A549 (cell line): ENCODE results near the gene RLBP1. TPM values are rescaled to one million over a fixed set of nuclear protein-coding genes. Genes with fewer than 3 reads are reported as not detected.

Experiments
- ATAC-seq, 2 experiments: fragments of 200-7000 bp in 1 of 2; fragments of >200 bp in 1 of 2; cut with Nextera tagmentation in 1 of 2; cut with Tn5 transposase in 1 of 2; 3 replicates each; pipeline versions ENCODE4 v1.8.0 to v1.9.1; 2018 to 2020; ENCODE audit warnings: mild to moderate bottlenecking in 1 of 2, moderate library complexity in 1 of 2
- CTCF ChIA-PET: fragments of 300-600 bp; sonication (Branson Sonifier 250); formaldehyde crosslinking; extraction: SDS; loops from one replicate; lab custom pipeline; 2021; ENCODE audit warnings: antibody characterized with exemption, inconsistent platforms; lab: Yijun Ruan, JAX
- POLR2A ChIA-PET: fragments of 350-600 bp; formaldehyde crosslinking; extraction: SDS; loops from one replicate; lab custom pipeline; 2021; ENCODE audit warnings: antibody characterized with exemption, inconsistent platforms; lab: Yijun Ruan, JAX
- DNase-seq, 2 experiments: peaks; one replicate each; pipeline versions ENCODE4 v3.0.0 to v3.0.0-alpha.2; 2011 to 2016; ENCODE audit warnings: low read depth in 1 of 2, low spot score in 1 of 2
- FAIRE-seq: peaks from 2 replicates; lab custom pipeline; 2011; peaks lifted over from hg19 to GRCh38; lab: Jason Lieb, UNC
- H3K27ac ChIP-seq, 2 experiments: fragments of >200 bp; sonication (Bioruptor Twin); formaldehyde crosslinking; 3 replicates each; pipeline ENCODE4 v1.5.1; 2016 to 2017
- H3K4me1 ChIP-seq: fragments of >200 bp; sonication (Bioruptor Twin); formaldehyde crosslinking; 3 replicates; pipeline ENCODE4 v1.6.1; 2016
- H3K4me2 ChIP-seq: fragments of >200 bp; sonication (Bioruptor Twin); formaldehyde crosslinking; 3 replicates; pipeline ENCODE4 v1.6.1; 2016
- H3K4me3 ChIP-seq: fragments of >200 bp; sonication (Bioruptor Twin); formaldehyde crosslinking; 3 replicates; pipeline ENCODE4 v1.5.1; 2016
- H3K9me3 ChIP-seq: fragments of >200 bp; sonication (Bioruptor Twin); formaldehyde crosslinking; 3 replicates; pipeline ENCODE4 v1.6.1; 2016
- CBX2 ChIP-seq: fragments of 200-600 bp; sonication (generic); IDR thresholded peaks from 2 replicates; pipeline ENCODE4 v1.6.1; 2016; ENCODE audit warnings: low read depth, mild to moderate bottlenecking, borderline replicate concordance
- CEBPB ChIP-seq, 2 experiments: fragments of >200 bp in 1 of 2; sonication (Bioruptor Twin) in 1 of 2; formaldehyde crosslinking in 1 of 2; IDR thresholded peaks; 2 replicates each; pipeline ENCODE4 v1.6.1; 2012 to 2016
- CHD2 ChIP-seq: fragments of 150-350 bp; IDR thresholded peaks from 2 replicates; pipeline ENCODE4 v1.6.1; 2014; ENCODE audit warnings: low read length; ENCODE audit not compliant: partially characterized antibody
- CHD4 ChIP-seq: fragments of 200-600 bp; sonication (generic); IDR thresholded peaks from 2 replicates; pipeline ENCODE4 v1.6.1; 2016; ENCODE audit warnings: antibody characterized with exemption, mild to moderate bottlenecking, borderline replicate concordance
- CTCF ChIP-seq: fragments of >200 bp; sonication (Bioruptor Twin); formaldehyde crosslinking; IDR thresholded peaks from 3 replicates; pipeline ENCODE4 v1.5.1; 2016
- ELK1 ChIP-seq: fragments of 150-350 bp; IDR thresholded peaks from 2 replicates; pipeline ENCODE4 v1.6.1; 2014; ENCODE audit warnings: low read depth, mild to moderate bottlenecking, low read length
- EP300 ChIP-seq, 2 experiments: fragments of >200 bp; sonication (Bioruptor Twin); formaldehyde crosslinking; IDR thresholded peaks; 2 replicates in 1 of 2; 3 replicates in 1 of 2; pipeline ENCODE4 v1.6.1; 2016 to 2017
- FOSL2 ChIP-seq, 2 experiments: fragments of 450-650 bp in 1 of 2; fragments of >200 bp in 1 of 2; sonication (Bioruptor Twin) in 1 of 2; formaldehyde crosslinking; IDR thresholded peaks; 2 replicates each; pipeline versions ENCODE4 v1.5.0 to v1.6.1; 2016 to 2020; ENCODE audit warnings: mild to moderate bottlenecking in 1 of 2, moderate library complexity in 1 of 2
- GATA3 ChIP-seq: IDR thresholded peaks from 2 replicates; pipeline ENCODE4 v1.6.1; 2012; ENCODE audit warnings: borderline replicate concordance
- HDAC2 ChIP-seq: fragments of 200-600 bp; sonication (generic); IDR thresholded peaks from 2 replicates; pipeline ENCODE4 v1.6.1; 2016
- HES2 ChIP-seq: fragments of >200 bp; sonication (Bioruptor Twin); formaldehyde crosslinking; IDR thresholded peaks from 2 replicates; pipeline ENCODE4 v1.6.1; 2016
- HEYL ChIP-seq: fragments of 250-450 bp; sonication (Bioruptor Pico); IDR thresholded peaks from 2 replicates; pipeline ENCODE4 v1.8.0; 2021; ENCODE audit warnings: mild to moderate bottlenecking, moderate library complexity
- HMGXB4 ChIP-seq: fragments of 250-450 bp; sonication (Bioruptor Pico); IDR thresholded peaks from 2 replicates; pipeline ENCODE4 v1.5.0; 2021; ENCODE audit warnings: mild to moderate bottlenecking, moderate library complexity, borderline replicate concordance
- HOXB13 ChIP-seq: fragments of 250-450 bp; sonication (Bioruptor Pico); IDR thresholded peaks from 2 replicates; pipeline ENCODE4 v1.5.0; 2020; ENCODE audit warnings: low read depth, mild to moderate bottlenecking, moderate library complexity
- JUN ChIP-seq, 2 experiments: fragments of >200 bp; sonication (Bioruptor Twin); formaldehyde crosslinking; IDR thresholded peaks; 2 replicates in 1 of 2; 3 replicates in 1 of 2; pipeline ENCODE4 v1.6.1; 2016 to 2017
- JUNB ChIP-seq: fragments of >200 bp; sonication (Bioruptor Twin); formaldehyde crosslinking; IDR thresholded peaks from 2 replicates; pipeline ENCODE4 v1.6.1; 2016
- KDM5A ChIP-seq: fragments of 200-600 bp; sonication (generic); IDR thresholded peaks from 2 replicates; pipeline ENCODE4 v1.6.1; 2016; ENCODE audit warnings: antibody characterized with exemption, mild to moderate bottlenecking
- MAX ChIP-seq: IDR thresholded peaks from 2 replicates; pipeline ENCODE4 v1.6.1; 2012
- MAZ ChIP-seq: fragments of 150-350 bp; IDR thresholded peaks from 2 replicates; pipeline ENCODE4 v1.6.1; 2014; ENCODE audit warnings: antibody characterized with exemption, low read depth, low read length, borderline replicate concordance
- MYC ChIP-seq: IDR thresholded peaks from 2 replicates; pipeline ENCODE4 v1.6.1; 2012; ENCODE audit warnings: mild to moderate bottlenecking, inconsistent platforms, low read length, improper control_type of control experiment, borderline replicate concordance
- NFE2L2 ChIP-seq: fragments of 150-350 bp; conservative IDR thresholded peaks from 2 replicates; pipeline ENCODE4 v1.6.1; 2014; ENCODE audit warnings: low read length
- PBX3 ChIP-seq: IDR thresholded peaks from 2 replicates; pipeline ENCODE4 v1.6.1; 2012
- PHF8 ChIP-seq: fragments of 200-600 bp; sonication (generic); IDR thresholded peaks from 2 replicates; pipeline ENCODE4 v1.6.1; 2016; ENCODE audit warnings: low read depth, mild to moderate bottlenecking, antibody characterized with exemption, moderate library complexity, borderline replicate concordance
- POLR2A ChIP-seq: IDR thresholded peaks from 2 replicates; pipeline ENCODE4 v1.6.1; 2012; ENCODE audit warnings: mild to moderate bottlenecking, low read length
- POLR2AphosphoS2 ChIP-seq: conservative IDR thresholded peaks from 2 replicates; pipeline ENCODE4 v1.6.1; 2012; ENCODE audit warnings: low read length, improper control_type of control experiment, inconsistent platforms
- RAD21 ChIP-seq, 2 experiments: fragments of >200 bp in 1 of 2; sonication (Bioruptor Twin) in 1 of 2; formaldehyde crosslinking in 1 of 2; IDR thresholded peaks in 1 of 2; conservative IDR thresholded peaks in 1 of 2; 2 replicates in 1 of 2; 3 replicates in 1 of 2; pipeline ENCODE4 v1.6.1; 2012 to 2018; ENCODE audit warnings: inconsistent platforms in 1 of 2
- RFX5 ChIP-seq: fragments of 450-650 bp; IDR thresholded peaks from 2 replicates; pipeline ENCODE4 v1.7.1; 2014; ENCODE audit warnings: antibody characterized with exemption, mild to moderate bottlenecking, moderate library complexity
- SMC3 ChIP-seq: fragments of >200 bp; sonication (Bioruptor Twin); formaldehyde crosslinking; IDR thresholded peaks from 3 replicates; pipeline ENCODE4 v1.6.1; 2018; ENCODE audit warnings: inconsistent platforms
- SREBF2 ChIP-seq: fragments of 450-650 bp; IDR thresholded peaks from 2 replicates; pipeline ENCODE4 v1.6.1; 2014; ENCODE audit warnings: mild to moderate bottlenecking, moderate library complexity
- USF2 ChIP-seq: fragments of 450-650 bp; IDR thresholded peaks from 2 replicates; pipeline ENCODE4 v1.6.1; 2014; ENCODE audit warnings: antibody characterized with exemption
- ZC3H11A ChIP-seq: fragments of 450-650 bp; IDR thresholded peaks from 2 replicates; pipeline ENCODE4 v1.6.1; 2014; ENCODE audit warnings: antibody characterized with exemption, mild to moderate bottlenecking
- ZNF302 ChIP-seq: fragments of 250-450 bp; sonication (Bioruptor Pico); IDR thresholded peaks from 2 replicates; pipeline ENCODE4 v1.9.0; 2021; ENCODE audit warnings: inconsistent platforms, mild to moderate bottlenecking, moderate library complexity
- ZSCAN20 ChIP-seq: fragments of 250-450 bp; sonication (Bioruptor Pico); IDR thresholded peaks from 2 replicates; pipeline ENCODE4 v1.8.0; 2022; ENCODE audit warnings: mild to moderate bottlenecking, moderate library complexity
- WGBS: methylation state at CpG from one replicate; pipeline ENCODE4 v1.1.6; 2017; ENCODE audit errors: missing lambda C conversion rate; 5-methylcytosine and 5-hydroxymethylcytosine counted together
- polyA plus RNA-seq, 4 experiments: library from polyadenylated mRNA; depleted of rRNA in 3 of 4; stranded (reverse); fragments of >200 nt; fragmentation: RNase III in 1 of 4; extraction: RNeasy Plus Mini Kit Qiagen cat#74134 plus additional on column Dnase treatment in 1 of 4; gene quantifications; 2 replicates in 3 of 4; 3 replicates in 1 of 4; pipeline ENCODE4 v1.2.3, GENCODE V29; 2011 to 2017

Gene RLBP1
- polyA plus RNA-seq, 2 of the 4 experiments (the other 2 are of a cell fraction): not detected

- FAIRE-seq: no peak
- POLR2A ChIA-PET: interaction anchor here (0.6 to 1.1 kb wide), 4 partner anchors 22 to 254 kb away, joined by 3 to 5 read pairs (median 4); partner anchors contain the start of gene POLG
- WGBS: 2% methylated on average over 49 of the region's 69 CpGs
- ATAC-seq: peak; percentile 98
- H3K4me3 ChIP-seq: peak within 1 kb of the TSS; percentile 82
- peak within 1 kb of the TSS; percentile 91 for H3K4me2 ChIP-seq
- H3K4me1 ChIP-seq: peaks cover 32% of the 10 kb centered on the region; the same call in 2 of the 3 replicates
- H3K27ac ChIP-seq: peak within 1 kb of the TSS; percentile 79 to 88
- peak; percentile 96 to 97 for DNase-seq
- H3K9me3 ChIP-seq: no peaks in the 10 kb centered on the region; the same call in 2 of the 3 replicates
- CTCF ChIA-PET: interaction anchor here (0.5 to 4.7 kb wide), 29 partner anchors 8 to 365 kb away, joined by 3 to 79 read pairs (median 4); no protein-coding TSS in a partner anchor
- TF ChIP-seq CHD2 (no peak), SREBF2 (no peak), MAX (peak; percentile 97), SMC3 (peak; percentile 73), PHF8 (peak; percentile 40), USF2 (no peak; the same call in 1 of the 2 replicates), POLR2A (peak; percentile 85), JUN (IDR thresholded peaks at IDR 0.05) (peak; percentile 45 to 90; a peak in 4 of 5 replicates), KDM5A (peak; percentile 86), HMGXB4 (no peak), CTCF (peak; percentile 86), ELK1 (no peak), MAZ (no peak), NFE2L2 (no peak), ZC3H11A (no peak), ZNF302 (CRISPR knock-in tag) (no peak), HES2 (no peak), CEBPB (IDR thresholded peaks at IDR 0.05) (no peak), MYC (peak; percentile 13; the same call in 1 of the 2 replicates), CBX2 (no peak), ZSCAN20 (CRISPR knock-in tag) (no peak), HEYL (CRISPR knock-in tag) (no peak), RAD21 (conservative IDR thresholded peaks at IDR 0.05 in 1 of 2, IDR thresholded peaks at IDR 0.05 in 1 of 2) (peak; percentile 67 to 77), HDAC2 (peak; percentile 88; the same call in 1 of the 2 replicates), POLR2AphosphoS2 (no peak), JUNB (no peak), RFX5 (0 out of 2 replicates have a peak, but pooled peaks have one; percentile 38), EP300 (IDR thresholded peaks at IDR 0.05) (no peak), PBX3 (no peak), CHD4 (no peak), FOSL2 (IDR thresholded peaks at IDR 0.05) (no peak), FOSL2 (CRISPR knock-in tag; IDR thresholded peaks at IDR 0.05) (no peak), GATA3 (peak; percentile 70), HOXB13 (CRISPR knock-in tag) (peak; percentile 28; the same call in 1 of the 2 replicates)
Measured at GRCh38 chr15:89243691-89244573, 22.6 kb upstream of the RLBP1 start, which contains the start of gene FANCI. Gene FANCI (plus strand): TSS chr15:89243979. CDS start chr15:89247648, 3,669 bp downstream.
